Esophagus squamous epithelium (tissue), 4 donors: ENCODE data around the gene DAND5.

Experiments
- CTCF ChIP-seq, 6 experiments: fragments of 450-650 bp in 4 of 6; fragments of 200-600 bp in 2 of 6; sonication (generic) in 2 of 6; IDR thresholded peaks; one replicate each; pipeline ENCODE4 v1.5.1; 2016 to 2019; ENCODE audit warnings: antibody characterized with exemption in 6 of 6, mild to moderate bottlenecking in 4 of 6, moderate library complexity in 4 of 6
- POLR2A ChIP-seq, 4 donors: fragments of 450-650 bp; IDR thresholded peaks; one replicate each; pipeline ENCODE4 v1.6.1; 2017; ENCODE audit warnings: antibody characterized with exemption in 4 of 4, mild to moderate bottlenecking in 4 of 4, moderate library complexity in 3 of 4

- TF ChIP-seq CTCF (IDR thresholded peaks at IDR 0.05) (no peak), POLR2A (IDR thresholded peaks at IDR 0.05) (no peak)
Measured at GRCh38 chr19:12992729-12993128, 23.4 kb downstream of the DAND5 start.
